Sigmoid colon (tissue), 4 donors: ENCODE measurements around the gene BACH1.

Experiments used
- EP300 ChIP-seq, 4 donors: sonication (generic); formaldehyde crosslinking; IDR thresholded peaks; one replicate each; pipeline ENCODE4 v1.6.1; 2017; ENCODE audit warnings: antibody characterized with exemption in 4 of 4
- POLR2A ChIP-seq, 2 donors: fragments of 450-650 bp; IDR thresholded peaks; one replicate each; pipeline ENCODE4 v1.6.1; 2016; ENCODE audit warnings: antibody characterized with exemption in 2 of 2, mild to moderate bottlenecking in 2 of 2, moderate library complexity in 2 of 2
- TF ChIP-seq, protein P1 (sequence below), 4 experiments: fragments of 450-650 bp in 3 of 4; fragments of 200-600 bp in 1 of 4; IDR thresholded peaks; one replicate each; pipeline ENCODE4 v1.5.1; 2016 to 2019; ENCODE audit warnings: antibody characterized with exemption in 4 of 4, mild to moderate bottlenecking in 3 of 4, moderate library complexity in 2 of 4

DNA sequence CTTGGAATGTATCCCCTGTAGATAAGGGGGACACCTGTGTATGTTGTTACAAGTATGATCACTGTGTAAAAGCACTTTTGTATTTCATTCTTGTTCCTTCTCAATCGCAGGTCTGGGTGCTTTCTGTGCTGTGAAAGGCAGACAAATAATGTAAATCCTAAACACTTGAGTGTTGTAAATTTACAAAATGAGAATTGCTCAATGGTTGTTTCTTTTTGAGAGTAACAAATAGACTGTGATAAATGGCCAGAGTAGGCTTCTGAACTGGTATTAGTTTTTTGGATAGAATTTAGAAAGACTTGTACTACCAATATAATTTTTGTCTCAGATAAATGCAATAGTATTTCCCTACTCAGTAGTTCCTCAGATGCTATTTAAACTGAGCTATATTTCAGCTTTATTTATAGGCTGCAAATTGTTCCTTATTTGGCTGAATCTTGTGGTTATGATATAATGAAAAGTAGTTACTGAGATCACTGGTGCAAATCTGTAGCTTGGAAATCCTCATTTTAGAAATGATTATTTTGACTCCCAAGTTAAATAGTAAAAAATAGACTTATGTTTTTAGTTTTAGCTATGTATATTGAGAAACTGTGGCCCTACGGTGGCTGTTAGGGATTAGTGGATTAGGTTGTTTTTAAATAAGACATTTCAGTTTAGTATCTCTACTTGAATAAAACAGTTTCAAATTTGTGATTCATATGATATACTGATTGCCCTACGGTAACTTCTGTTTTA is 9.2 kb downstream of the BACH1 start:
- TF ChIP-seq, protein P1, sequence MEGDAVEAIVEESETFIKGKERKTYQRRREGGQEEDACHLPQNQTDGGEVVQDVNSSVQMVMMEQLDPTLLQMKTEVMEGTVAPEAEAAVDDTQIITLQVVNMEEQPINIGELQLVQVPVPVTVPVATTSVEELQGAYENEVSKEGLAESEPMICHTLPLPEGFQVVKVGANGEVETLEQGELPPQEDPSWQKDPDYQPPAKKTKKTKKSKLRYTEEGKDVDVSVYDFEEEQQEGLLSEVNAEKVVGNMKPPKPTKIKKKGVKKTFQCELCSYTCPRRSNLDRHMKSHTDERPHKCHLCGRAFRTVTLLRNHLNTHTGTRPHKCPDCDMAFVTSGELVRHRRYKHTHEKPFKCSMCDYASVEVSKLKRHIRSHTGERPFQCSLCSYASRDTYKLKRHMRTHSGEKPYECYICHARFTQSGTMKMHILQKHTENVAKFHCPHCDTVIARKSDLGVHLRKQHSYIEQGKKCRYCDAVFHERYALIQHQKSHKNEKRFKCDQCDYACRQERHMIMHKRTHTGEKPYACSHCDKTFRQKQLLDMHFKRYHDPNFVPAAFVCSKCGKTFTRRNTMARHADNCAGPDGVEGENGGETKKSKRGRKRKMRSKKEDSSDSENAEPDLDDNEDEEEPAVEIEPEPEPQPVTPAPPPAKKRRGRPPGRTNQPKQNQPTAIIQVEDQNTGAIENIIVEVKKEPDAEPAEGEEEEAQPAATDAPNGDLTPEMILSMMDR (IDR thresholded peaks at IDR 0.05) = no peak
- TF ChIP-seq POLR2A (IDR thresholded peaks at IDR 0.05) = no peak
- no peak for TF ChIP-seq EP300 (IDR thresholded peaks at IDR 0.05)
